ENCODE results near the gene CDH13. TPM values are rescaled to one million over a fixed set of nuclear protein-coding genes. Genes with fewer than 3 reads are reported as not detected.

CDH13 gene
- total RNA-seq, 2 experiments from 2014 or later = not detected

- peaks cover 22% of the 10 kb centered on the region for H3K4me1 ChIP-seq (ENCODE audit: insufficient read depth, low read length, poor library complexity, severe bottlenecking)
- POLR2A ChIA-PET = interaction anchor here (0.7 to 1.2 kb wide), 3 partner anchors 10 to 21 kb away, joined by 3 read pairs; no protein-coding TSS in a partner anchor
Measured at GRCh38 chr16:83807710-83808572, 1181.2 kb downstream of the CDH13 start, which contains the start of gene HSBP1. HSBP1 (plus strand) TSS chr16:83807978; CDS start chr16:83808077, 99 bp downstream.

GRCh38 chr16:83808573-83809014, 1181.8 kb downstream of the CDH13 start:
- H3K9me3 ChIP-seq (ENCODE audit: low read length) = no peaks in the 10 kb centered on the region
- H3K9me2 ChIP-seq (ENCODE audit: insufficient read depth, low read length) = no peaks in the 10 kb centered on the region
- peak overlapping the region; percentile 88; the same call in 1 of the 2 replicates for H2AFZ ChIP-seq (ENCODE audit: low read length)
- ChIA-PET CTCF (ENCODE audit: unreplicated experiment) (interaction anchor here (0.6 kb wide), 2 partner anchors 459 to 711 kb away, joined by 3 read pairs; no protein-coding TSS in a partner anchor), POLR2A (interaction anchor here (0.7 to 1.2 kb wide), 3 partner anchors 11 to 25 kb away, joined by 3 read pairs; no protein-coding TSS in a partner anchor)
- peaks cover 41% of the 10 kb centered on the region for H3K36me3 ChIP-seq (ENCODE audit: insufficient read depth, low read length)
- peaks cover 22% of the 10 kb centered on the region for H3K79me2 ChIP-seq (ENCODE audit: insufficient read depth, low read depth, low read length)
- H3K4me2 ChIP-seq (ENCODE audit: low read length) = peak overlapping the region; percentile 94
- no peak for TF ChIP-seq EZH2phosphoT487 (IDR thresholded peaks at IDR 0.05; ENCODE audit: borderline replicate concordance, low read depth, low read length)
- TF ChIP-seq CTCF (conservative IDR thresholded peaks at IDR 0.05; ENCODE audit: low read length) = no peak
- H4K20me1 ChIP-seq (ENCODE audit: insufficient read depth, low read length) = peaks cover 7% of the 10 kb centered on the region; the same call in 1 of the 2 replicates
- no peak for DNase-seq (ENCODE audit: low spot score)
- peak overlapping the region; percentile 95 for H3K4me3 ChIP-seq (ENCODE audit: low read depth, low read length, poor library complexity, severe bottlenecking)
- no TSS peak for BruUV-seq (replicated peaks)
- intact Hi-C loops (cut with micrococcal nuclease; ENCODE audit: unreplicated experiment) = loop anchor here (5.0 to 10.0 kb wide), 2 partner anchors 89 to 206 kb away; partner anchors contain the start of gene MLYCD
- H3K27ac ChIP-seq (ENCODE audit: low read depth, low read length, poor library complexity, severe bottlenecking) = no peak overlapping the region
- H3K4me1 ChIP-seq (ENCODE audit: insufficient read depth, low read length, poor library complexity, severe bottlenecking) = peaks cover 22% of the 10 kb centered on the region

More at GRCh38 chr16:83807710-83808572, 1181.2 kb downstream of the CDH13 start, which contains the start of gene HSBP1:
- TF ChIP-seq CTCF (conservative IDR thresholded peaks at IDR 0.05; ENCODE audit: low read length) = no peak
- no peak for TF ChIP-seq EZH2phosphoT487 (IDR thresholded peaks at IDR 0.05; ENCODE audit: borderline replicate concordance, low read depth, low read length)
- no peaks in the 10 kb centered on the region for H3K9me2 ChIP-seq (ENCODE audit: insufficient read depth, low read length)
- no peaks in the 10 kb centered on the region for H3K9me3 ChIP-seq (ENCODE audit: low read length)
- peaks cover 7% of the 10 kb centered on the region; the same call in 1 of the 2 replicates for H4K20me1 ChIP-seq (ENCODE audit: insufficient read depth, low read length)
- peaks cover 22% of the 10 kb centered on the region for H3K79me2 ChIP-seq (ENCODE audit: insufficient read depth, low read depth, low read length)
- no TSS peak for BruUV-seq (replicated peaks)
- peak within 1 kb of the TSS; percentile 95 for H3K4me3 ChIP-seq (ENCODE audit: low read depth, low read length, poor library complexity, severe bottlenecking)
- peak within 1 kb of the TSS; percentile 94 for H3K4me2 ChIP-seq (ENCODE audit: low read length)
- peak within 1 kb of the TSS; percentile 88 for H2AFZ ChIP-seq (ENCODE audit: low read length)
- DNase-seq (ENCODE audit: low spot score) = peak; percentile 96
- H3K36me3 ChIP-seq (ENCODE audit: insufficient read depth, low read length) = peaks cover 35% of the 10 kb centered on the region
- CTCF ChIA-PET (ENCODE audit: unreplicated experiment) = interaction anchor here (0.6 kb wide), 2 partner anchors 459 to 711 kb away, joined by 3 read pairs; no protein-coding TSS in a partner anchor
- intact Hi-C loops (cut with micrococcal nuclease; ENCODE audit: unreplicated experiment) = loop anchor here (5.0 to 10.0 kb wide), 2 partner anchors 89 to 207 kb away; partner anchors contain the start of gene MLYCD
- H3K27ac ChIP-seq (ENCODE audit: low read depth, low read length, poor library complexity, severe bottlenecking) = peak within 1 kb of the TSS; percentile 14

Measured in OCI-LY7 (cell line).